ENCODE measurements around the gene FCRL4. TPM values are rescaled to one million over a fixed set of nuclear protein-coding genes. Genes with fewer than 3 reads are reported as not detected.

The FCRL4 gene
- polyA plus RNA-seq (ENCODE audit: insufficient read length in 4 of 4): not detected

DNA sequence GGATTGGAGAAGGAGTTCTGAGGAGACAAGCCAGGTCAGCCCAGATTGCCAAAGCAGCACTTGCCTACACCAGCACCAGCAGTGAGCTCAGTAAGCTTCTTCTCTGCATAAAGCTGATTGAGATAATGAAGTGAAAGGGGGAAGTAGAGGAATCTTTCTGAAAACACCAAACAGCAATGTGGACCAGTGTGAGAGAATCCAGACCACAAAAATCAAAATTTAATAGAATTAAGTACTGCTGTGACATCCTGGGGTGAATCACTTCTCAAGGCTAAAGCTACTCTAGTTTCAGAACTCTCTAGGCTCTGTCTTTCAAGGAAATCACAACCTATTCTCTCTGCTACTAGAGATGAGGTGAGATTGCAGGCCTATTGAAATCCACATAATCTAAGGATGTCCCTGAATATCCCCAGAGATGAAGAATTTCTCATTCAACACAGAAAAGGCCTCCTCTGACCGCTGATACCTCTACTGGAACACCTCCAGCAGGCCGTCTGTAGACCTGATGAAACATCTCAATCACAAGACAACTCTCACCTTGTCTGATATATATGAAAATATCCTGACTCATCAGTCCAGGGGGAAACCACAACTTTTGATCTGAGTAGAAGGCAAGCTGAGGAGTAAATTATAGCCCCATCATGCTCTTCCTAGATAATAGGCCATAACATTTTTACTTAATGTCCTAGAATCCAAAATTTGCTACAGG is at the start of gene FCRL4:
Gene FCRL4 (minus strand): TSS at position 127 of the 709 bp plus-strand sequence. CDS start 141 bp downstream, outside the sequence.
- DNase-seq (ENCODE audit: low read depth in 4 of 4, low spot score in 2 of 4): no peak

DNA sequence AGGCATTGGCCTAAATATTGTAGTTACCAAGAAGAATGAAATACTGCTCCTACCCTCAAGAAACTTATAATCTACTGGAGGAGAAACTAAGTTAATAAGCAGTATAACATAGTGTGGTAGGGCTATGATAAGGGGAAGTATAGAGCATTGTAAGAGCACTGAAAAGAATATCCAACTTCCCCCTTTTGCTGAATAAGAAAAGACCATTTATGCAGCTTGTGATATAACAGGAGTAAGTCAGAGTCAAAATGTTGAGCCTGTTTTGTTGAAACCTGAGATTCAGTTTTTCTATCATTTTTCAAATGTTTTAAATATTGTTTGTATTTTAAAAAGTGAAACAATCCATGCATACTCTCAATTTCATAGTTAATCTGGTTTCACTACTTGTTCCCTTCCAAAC is 48.3 kb upstream of the FCRL4 start:
- DNase-seq (ENCODE audit: low read depth in 4 of 4, low spot score in 2 of 4): no peak

DNA sequence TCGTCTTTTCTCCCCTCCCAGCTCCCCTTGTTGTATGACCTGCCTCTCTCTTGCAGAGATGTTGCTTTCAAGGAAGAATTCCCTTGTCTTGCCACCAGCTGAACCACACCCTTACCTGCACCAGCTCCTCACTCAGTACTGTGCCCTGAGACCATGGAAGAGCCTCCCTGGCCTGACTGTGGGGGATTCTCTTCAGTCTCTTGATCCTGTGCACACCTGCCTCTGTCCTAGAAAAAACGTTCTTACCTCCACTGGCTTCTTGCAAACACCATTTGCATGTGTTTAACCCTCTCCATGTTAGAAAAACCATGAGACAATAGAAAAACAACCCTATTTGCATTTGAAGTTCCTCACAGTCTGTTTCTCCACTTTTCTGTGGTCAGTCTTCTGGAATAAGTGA is 43.3 kb upstream of the FCRL4 start:
- no peak for DNase-seq (ENCODE audit: low read depth in 4 of 4, low spot score in 2 of 4)

DNA sequence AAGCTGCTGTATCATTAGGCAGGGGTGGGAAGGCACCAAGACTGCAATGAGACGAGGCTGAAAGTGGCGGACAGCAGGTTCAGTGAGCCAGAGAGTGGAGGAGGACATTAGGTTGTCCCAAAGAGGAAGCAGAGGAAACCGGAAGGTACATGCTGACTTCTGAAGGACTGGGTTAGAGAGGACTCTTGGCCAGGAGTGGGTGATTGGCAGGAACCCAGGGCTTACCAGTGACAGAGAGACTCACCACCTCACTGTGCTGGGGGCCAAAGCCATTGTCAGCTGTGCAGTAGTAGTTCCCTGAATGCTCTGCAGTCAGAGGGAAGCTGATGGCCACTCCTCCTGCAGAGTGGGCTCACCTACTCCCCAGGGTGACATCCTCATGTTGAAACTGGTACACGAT is 41.9 kb upstream of the FCRL4 start:
- DNase-seq (ENCODE audit: low read depth in 4 of 4, low spot score in 2 of 4): no peak

DNA sequence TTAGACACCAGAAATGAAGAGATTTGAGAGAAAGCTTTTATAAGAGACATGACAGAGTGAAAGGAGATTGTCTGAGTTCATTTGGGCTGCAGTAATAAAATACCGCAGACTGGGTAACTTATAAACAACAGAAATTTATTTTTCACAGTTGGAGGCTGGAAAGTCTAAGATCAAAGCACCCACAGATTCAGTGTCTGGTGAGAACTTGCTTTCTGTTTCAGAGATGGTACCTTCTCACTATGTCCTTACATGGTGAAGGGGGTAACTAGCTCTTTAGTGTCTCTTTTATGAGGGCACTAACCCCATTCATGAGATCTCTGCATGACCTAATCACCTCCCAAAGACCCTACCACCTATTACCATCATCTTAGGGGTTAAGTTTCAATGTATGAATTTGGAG is 30.9 kb upstream of the FCRL4 start:
- DNase-seq (ENCODE audit: low read depth in 4 of 4, low spot score in 2 of 4): no peak

DNA sequence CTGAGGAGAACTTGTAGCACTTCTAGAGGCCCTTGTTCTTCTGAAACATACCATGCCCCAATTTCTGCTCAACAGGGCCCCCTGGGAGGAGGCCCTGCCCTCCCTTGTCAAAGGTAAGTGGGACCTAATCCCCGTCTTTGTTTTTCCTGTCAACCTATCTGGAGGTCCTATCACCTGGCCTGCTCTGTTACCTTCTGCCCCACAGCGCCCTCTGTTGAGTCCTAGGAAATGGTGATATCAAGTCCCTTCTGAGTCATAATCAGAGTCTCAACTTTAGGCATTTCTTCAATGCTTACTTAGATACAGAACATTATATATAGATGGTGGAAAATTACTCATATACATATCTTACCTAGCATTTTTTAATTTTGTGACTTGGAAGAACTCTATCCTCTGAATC is 28.2 kb upstream of the FCRL4 start:
- DNase-seq (ENCODE audit: low read depth in 4 of 4, low spot score in 2 of 4): no peak

DNA sequence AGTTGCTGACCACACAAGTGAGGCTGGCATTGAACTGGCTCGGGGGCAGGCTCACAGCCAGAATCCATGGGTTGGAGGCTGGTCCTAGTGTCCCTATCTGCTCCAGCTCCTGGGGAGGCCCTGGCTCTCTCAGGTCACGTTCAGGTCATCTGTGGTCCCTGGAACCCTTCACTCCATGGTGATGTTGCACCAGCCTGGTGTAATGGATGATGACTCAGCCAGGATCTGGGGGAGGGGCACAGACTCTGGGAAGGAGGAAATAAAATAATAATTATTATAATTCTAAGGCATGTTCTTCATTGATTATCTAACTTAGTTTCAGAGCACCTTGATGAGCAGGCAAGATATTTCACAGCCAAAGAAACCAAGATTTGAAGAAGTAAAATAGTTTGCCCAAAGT is 26.6 kb upstream of the FCRL4 start:
- DNase-seq (ENCODE audit: low read depth in 4 of 4, low spot score in 2 of 4): no peak

DNA sequence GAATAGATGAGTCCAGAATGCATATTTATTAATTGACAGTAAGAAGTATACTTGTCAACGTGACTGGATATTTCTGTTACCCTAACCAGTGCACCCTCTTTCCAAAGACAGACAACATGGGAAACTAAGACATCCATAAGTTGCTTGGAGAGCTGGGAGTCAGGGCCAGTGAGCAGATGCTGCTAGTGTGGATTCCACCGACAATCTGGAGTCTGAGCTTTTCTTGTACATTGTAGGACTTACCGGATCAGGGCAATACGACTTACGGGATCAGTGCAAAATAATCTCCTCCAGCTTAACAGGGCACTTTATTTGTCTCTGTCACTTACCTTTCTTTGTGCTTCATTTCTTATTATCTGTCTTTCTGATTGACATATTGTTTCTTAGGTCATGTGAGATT is 24.6 kb upstream of the FCRL4 start:
- no peak for DNase-seq (ENCODE audit: low read depth in 4 of 4, low spot score in 2 of 4)

DNA sequence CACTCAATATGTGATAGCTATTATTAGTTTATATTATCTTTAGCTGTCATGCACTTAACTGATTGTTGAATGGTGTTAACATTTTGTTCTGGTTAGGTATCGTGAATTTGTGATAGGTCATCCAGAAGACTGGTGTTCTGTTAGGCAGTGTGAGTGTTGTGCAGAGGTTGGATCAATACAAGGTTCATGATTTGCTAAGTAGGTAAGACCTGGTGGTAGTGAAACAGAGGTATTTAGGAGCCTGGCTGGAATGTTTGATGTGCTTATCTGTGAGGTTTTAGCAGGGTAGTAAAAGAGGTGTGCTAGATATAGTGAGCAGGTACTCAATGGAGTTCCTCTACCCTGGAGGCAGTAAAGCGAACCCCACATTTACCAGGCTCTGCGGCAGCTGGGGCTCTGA is 20.3 kb upstream of the FCRL4 start:
- no peak for DNase-seq (ENCODE audit: low read depth in 4 of 4, low spot score in 2 of 4)

DNA sequence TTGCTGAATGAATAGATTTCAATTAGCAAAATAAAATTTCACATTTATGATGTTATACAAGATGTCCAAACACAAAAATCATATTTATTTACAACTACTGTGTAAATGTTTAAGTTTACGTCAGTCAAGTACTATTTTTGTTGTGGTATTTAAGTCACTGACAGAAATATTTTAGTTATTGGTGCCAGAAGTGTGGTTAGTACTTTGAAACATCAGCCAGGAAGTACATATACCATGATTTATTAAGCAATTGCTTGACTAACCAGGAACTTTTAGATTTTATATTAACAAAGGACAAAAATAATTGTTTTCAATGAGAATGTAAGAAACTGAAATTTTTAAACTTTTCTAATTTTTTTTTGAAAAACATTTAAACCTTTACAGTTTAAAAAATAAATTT is 2.4 kb upstream of the FCRL4 start:
- DNase-seq (ENCODE audit: low read depth in 4 of 4, low spot score in 2 of 4): no peak

DNA sequence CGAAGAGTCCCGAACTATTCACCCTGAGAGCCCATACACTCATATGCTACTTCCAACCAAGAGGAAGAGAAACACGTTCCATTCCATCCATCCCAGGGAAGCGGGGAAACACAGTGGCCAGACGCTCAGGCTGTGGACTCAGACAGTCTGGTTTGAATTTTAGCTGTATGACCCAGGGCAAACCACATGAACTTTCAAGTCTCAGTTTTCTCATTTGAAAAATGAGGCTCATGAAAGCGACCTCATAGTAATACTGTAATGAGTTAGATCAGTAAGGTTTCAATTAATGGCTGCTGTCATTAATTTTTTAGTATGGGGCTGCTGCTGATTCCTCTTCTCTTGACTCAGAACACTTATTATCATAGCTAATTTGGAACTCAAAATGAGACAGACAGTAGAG is 1.5 kb downstream of the FCRL4 start:
- DNase-seq (ENCODE audit: low read depth in 4 of 4, low spot score in 2 of 4): no peak

DNA sequence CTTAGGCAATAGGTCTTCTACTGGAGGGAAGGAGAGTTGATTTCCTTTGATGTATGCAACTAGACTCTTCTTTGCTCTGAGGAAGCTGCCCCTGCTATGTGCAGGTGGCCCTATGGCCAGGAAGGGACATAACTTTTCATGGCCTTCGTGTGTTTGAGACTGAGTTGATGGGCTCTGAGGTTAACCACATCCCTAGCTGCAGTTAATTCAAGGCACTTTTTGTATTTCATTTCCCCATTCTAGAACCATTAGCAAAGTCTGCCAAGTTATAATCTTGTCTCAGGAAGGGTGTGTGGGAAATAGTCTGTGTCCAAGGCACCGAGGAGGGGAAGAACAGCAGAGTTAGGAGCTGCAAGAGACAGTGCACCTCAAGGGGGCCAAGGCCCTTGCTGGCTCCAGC is 2.5 kb downstream of the FCRL4 start:
- DNase-seq (ENCODE audit: low read depth in 4 of 4, low spot score in 2 of 4): no peak

DNA sequence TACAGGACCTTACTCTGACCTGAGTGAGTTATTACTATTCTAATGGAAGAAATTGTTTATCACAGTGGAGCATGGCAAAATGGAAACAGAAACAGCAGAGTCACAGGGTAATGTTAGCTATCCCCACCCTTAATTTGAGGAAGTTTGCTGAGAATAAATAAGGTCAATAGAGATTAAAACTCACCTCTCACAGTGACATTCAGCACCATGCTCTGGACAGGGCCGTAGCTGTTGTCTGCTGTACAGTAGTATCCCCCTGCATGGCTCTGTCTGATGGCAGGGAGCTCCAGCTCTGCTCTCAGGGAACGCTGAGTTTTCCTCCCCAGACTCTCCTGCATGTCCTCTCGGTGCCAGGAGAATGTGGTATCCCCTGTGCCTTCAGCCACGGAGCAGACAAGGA is 11.9 kb downstream of the FCRL4 start:
- no peak for DNase-seq (ENCODE audit: low read depth in 4 of 4, low spot score in 2 of 4)

DNA sequence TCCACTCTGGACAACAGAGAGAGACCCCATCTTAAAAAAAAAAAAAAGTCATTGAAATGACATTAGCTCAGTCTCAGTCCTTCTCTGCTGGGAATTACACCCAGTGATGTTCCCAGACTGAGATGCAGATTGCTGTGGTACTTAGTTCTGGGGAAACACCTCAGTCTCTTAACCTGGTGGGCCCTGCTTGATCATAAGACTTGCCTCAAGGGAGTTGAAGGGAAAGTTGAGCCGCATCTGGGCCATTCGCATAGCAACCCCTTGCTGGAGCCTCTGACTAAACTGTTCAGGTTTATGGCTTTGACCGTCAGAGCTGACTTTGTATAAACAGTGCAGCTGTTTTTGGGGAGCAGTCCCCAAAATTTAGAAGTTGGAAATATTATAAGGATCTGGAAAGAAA is 13.4 kb downstream of the FCRL4 start:
- no peak for DNase-seq (ENCODE audit: low read depth in 4 of 4, low spot score in 2 of 4)

DNA sequence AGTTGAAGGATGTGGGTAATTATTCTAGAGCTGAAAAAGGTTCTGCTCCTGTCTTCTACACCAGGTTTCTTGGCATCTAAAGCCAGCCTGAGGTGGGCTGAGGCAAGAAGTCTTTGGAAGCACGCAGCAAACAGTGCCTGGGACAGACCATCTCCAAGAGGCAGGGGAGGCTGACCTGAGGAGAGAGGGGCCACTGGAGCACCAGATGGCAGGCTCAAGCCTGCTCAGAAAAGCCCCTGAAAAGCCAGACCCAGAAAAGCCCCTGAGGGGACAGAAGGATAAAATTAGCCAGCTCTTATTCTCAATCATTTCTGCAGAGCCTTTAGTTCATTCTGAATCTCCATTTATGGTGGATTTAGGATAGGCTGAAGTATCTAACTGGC is 17.1 kb downstream of the FCRL4 start:
- no peak for DNase-seq (ENCODE audit: low read depth in 4 of 4, low spot score in 2 of 4)

DNA sequence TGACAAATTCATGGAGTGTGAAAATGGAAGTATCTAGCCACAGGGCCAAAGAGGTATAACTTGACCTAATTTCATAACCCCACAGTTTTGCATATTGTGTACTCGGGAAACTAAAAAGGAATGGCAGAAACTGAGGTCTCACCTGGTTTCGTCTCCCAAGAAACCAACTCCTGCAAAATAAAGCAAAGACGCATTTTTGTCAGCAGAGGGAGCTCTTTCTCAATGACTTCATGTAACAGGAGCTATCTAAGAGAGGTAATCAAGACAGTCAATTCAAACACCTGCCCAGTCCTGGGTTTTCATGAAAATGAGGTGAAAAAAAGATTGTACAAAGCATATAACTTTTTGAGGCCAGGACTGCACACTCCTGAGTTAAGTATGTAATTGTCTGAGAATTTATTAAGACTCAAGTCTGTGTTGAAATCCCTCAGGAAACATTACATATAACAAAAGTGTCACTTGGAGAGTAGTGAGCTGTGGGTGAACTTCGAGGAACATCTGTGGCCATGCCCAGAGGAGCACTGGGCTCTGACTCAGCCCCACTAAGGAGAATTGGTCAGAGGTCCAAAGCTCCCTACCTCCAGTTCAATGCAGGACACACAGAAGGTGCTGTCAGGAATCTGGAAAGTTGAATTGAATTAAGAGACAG is 17.6 kb downstream of the FCRL4 start:
- DNase-seq (ENCODE audit: low read depth in 4 of 4, low spot score in 2 of 4): peak; percentile 28 to 71 (median 44)

DNA sequence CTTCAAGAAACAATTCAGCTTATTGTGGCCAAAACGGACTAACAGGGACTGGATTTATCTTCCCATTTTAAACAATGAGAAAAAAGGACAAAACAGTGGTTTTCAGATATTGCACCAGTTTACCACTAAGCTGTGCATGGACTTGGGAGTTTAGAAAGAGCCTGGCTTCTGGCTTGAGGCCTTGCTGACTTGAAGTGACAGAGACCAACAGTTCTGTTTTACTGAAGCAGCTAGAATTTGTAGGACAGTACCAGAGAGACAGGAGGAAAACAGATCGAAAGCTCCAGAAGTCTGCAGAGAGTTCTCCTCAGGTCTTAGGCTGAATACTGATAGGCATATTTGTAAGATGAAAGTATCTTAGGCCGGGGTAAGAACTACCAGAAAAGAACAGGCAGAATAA is 20.5 kb downstream of the FCRL4 start:
- no peak for DNase-seq (ENCODE audit: low read depth in 4 of 4, low spot score in 2 of 4)

DNA sequence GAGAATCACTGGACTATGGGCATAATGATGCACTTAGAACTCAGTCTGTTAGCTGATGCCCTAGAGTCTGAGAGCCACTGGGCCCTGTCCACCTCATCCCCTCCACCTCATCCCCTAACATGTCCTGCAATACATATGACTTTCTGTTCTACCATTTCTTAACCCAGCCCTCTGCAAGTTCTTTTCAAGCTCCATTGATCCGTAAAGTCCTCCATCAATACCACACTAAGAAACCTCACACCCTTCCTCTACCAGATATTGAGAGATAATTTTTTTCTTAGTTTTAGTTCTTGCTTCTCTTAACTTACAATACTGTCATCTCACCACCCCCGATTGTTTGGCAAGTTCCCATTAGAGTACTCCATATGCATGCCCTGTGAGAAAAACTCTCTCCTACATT is 22.1 kb downstream of the FCRL4 start:
- no peak for DNase-seq (ENCODE audit: low read depth in 4 of 4, low spot score in 2 of 4)

DNA sequence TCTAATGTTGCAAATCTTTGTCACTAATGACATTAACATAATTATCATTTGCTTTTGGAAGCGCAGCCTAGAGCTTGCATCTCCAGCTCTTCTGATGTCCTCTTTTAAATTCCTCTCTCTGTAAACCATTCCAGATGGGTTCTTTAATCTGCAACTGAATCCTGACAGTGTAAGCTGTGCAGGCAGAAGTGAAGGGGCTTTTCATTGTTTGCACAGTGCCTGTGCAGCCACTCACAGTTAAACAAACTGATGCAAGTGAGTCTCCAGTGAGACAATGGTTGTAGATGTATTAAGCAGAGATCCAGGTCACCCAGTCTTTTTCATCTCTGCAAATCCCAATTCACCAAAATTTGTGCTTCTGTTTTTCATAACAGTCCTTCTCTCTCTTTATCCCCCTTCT is 23.0 kb downstream of the FCRL4 start:
- DNase-seq (ENCODE audit: low read depth in 4 of 4, low spot score in 2 of 4): no peak

DNA sequence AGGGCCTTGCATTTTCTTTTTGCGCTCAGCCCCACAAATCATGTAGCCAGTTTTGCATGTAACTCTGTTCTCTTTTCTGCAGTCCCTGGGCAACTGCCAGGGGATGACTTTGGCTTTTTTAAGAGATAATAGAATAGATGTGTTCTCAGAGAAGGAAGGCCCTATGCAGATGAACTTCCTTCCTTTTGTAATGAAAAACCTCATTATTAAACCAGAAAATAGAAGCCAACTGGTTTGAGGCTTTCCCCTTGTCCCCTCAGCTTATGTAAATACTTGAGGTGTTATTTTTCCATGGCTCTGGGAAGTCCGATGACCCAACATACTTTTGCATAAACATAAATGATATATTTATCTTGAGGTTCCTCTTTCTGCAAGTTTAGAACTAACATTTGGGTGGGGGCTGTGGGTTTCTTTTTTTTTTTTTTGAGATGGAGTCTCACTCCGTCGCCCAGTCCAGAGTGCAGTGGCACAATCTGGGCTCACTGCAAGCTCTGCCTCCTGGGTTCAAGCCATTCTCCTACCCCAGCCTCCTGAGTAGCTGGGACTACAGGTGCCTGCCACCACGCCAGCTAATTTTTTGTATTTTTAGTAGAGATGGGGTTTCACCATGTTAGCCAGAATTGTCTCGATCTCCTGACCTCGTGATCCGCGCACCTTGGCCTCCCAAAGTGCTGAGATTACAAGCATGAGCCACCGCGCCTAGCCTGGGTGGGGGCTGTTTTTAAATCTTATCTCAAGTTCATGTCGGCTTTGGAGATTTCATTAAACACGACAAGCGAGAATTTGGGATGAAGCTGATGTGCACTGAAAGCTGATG is 31.2 kb downstream of the FCRL4 start:
- DNase-seq (ENCODE audit: low read depth in 4 of 4, low spot score in 2 of 4): no peak

DNA sequence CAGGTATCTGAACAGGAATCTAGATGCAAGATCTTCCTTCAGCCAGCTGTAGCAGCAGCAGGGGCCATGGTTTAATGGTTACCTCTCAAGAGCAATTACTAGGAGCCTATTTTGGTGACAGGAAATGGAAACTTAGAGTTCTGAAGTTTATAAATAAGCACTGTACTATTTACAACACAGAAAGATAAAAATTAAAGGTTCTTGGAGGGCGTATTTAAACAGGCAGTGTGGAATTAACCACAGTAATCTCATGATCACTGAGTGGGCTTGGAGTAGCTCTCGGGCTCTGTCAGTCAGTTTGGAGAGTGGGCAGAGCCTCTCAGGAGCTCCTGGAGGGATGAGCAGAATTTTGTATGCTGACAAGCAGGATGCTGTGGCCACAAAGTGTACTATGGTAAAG is 35.4 kb downstream of the FCRL4 start:
- DNase-seq (ENCODE audit: low read depth in 4 of 4, low spot score in 2 of 4): no peak

DNA sequence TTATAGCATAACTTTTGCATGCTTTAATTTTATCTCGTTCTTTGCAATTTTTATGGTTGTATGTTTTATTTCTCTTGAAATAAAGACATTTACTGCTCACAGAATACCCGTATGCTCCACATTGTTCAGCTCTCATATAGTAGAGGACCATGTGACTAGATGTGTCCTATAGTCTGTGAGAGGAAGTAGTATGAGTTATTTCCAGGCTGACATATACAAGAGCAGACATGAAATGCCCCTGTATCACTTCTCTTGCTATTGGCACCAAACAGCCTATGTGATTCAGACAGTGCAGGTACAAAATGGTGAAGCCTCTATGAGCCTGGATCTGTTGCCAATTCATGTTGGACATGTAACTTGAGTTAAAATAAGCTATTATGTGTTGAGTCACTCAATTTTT is 39.8 kb downstream of the FCRL4 start:
- DNase-seq (ENCODE audit: low read depth in 4 of 4, low spot score in 2 of 4): no peak
